Effector memory CD4-positive, alpha-beta T cell (primary cell): Measurements from ENCODE around the gene DYSF.

ENCODE experiments used
- DNase-seq, 3 donors: peaks; one replicate each; pipeline ENCODE4 v3.0.0-alpha.2; 2020
- H3K27ac ChIP-seq: 2 replicates; pipeline ENCODE4 v1.7.0; 2013; ENCODE audit warnings: mild to moderate bottlenecking, low read length, moderate library complexity; ENCODE audit not compliant: insufficient read depth, poor library complexity, severe bottlenecking
- H3K27me3 ChIP-seq: replicated peaks from 2 replicates; pipeline ENCODE4 v1.7.0; 2013; ENCODE audit warnings: mild to moderate bottlenecking, low read length; ENCODE audit not compliant: insufficient read depth, control insufficient read depth, poor library complexity, severe bottlenecking
- H3K36me3 ChIP-seq: 2 replicates; pipeline ENCODE4 v1.7.0; 2013; ENCODE audit warnings: mild to moderate bottlenecking, low read length, moderate library complexity; ENCODE audit not compliant: control insufficient read depth, insufficient read depth
- H3K4me1 ChIP-seq: 2 replicates; pipeline ENCODE4 v1.7.0; 2013; ENCODE audit warnings: low read length, mild to moderate bottlenecking; ENCODE audit not compliant: control insufficient read depth, insufficient read depth, poor library complexity, severe bottlenecking
- H3K4me3 ChIP-seq: 2 replicates; pipeline ENCODE4 v1.7.0; 2013; ENCODE audit warnings: low read length, low read depth, mild to moderate bottlenecking; ENCODE audit not compliant: insufficient read depth, poor library complexity, severe bottlenecking
- H3K9me3 ChIP-seq: 2 replicates; pipeline ENCODE4 v1.7.0; 2013; ENCODE audit warnings: mild to moderate bottlenecking, low read length, moderate library complexity; ENCODE audit not compliant: control insufficient read depth

DYSF gene

DNA sequence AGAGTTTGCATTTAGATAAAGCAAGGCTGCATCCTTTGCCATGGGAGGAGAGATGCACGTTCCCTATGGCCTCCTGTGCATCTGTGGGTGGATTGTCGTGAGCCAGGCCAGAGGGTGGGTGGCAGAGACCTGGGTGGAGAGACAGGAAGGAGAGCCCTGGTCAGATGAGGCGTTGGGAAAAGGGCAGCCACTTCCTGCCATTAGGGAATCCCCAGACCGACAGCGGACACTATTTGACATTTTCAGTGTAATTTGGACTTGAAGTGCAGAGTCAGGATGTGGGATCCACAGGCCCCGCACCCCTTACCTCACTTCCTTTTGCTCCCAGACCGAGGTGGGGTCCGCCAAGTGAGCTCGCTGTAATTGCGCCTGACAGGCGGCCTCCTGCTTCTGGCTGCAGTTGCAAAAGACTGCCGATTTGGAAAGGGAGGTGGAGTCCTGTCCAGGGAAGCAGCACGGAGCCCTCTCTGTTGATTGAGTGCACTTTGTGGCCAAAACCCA lies 150.0 kb downstream of the DYSF start:
- Histone ChIP-seq H3K27me3 (no peaks in the 10 kb centered on the region), H3K27ac (no peak overlapping the region), H3K4me3 (no peak overlapping the region), H3K36me3 (no peaks in the 10 kb centered on the region), H3K4me1 (no peaks in the 10 kb centered on the region), H3K9me3 (no peaks in the 10 kb centered on the region)
- no peak for DNase-seq

DNA sequence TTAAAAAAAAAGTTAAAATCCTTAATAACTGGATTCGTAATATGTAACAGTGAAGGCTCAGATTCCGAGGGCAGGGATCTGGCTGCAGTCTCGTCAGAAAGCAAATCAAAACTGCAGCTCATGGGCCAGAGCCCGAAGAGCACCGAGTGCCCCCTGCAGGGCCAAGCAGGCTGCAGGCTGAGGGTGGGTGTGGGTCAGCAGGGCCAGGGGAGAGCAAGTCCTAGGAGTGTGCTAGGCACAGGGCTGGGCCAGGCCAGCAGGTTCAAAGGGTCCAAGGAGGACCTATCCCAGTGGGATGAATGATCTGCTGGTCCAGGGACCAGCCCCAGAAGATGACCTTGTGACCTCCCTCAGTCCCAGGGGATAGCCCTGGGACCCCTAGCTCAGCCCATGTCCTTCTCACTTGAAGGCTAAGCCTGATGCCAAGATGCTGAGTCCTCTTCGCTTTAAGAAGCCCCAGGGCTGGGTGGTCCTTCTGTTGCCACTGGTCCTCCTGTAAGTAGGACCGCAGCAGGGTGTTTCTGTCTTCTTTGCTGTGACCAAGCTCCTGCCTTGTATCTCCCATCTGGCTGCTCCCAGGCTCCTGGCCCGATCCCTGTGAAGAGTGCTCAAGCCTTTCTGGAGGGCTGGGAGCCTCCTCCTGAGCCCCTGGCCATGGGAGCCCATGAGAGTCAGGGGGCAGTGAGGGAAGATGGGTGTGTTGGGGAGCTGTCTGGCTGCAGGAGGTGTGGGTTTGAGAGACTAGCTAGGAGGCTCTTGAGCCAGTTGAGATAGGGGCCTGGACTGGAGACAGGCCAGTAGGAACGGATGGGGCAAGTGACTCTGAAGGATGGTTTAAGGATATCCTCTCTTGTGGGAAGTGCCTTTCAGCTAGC lies 150.7 kb downstream of the DYSF start:
- no peak for DNase-seq
- H3K27me3 ChIP-seq: no peaks in the 10 kb centered on the region
- no peak overlapping the region for H3K4me3 ChIP-seq
- no peaks in the 10 kb centered on the region for H3K4me1 ChIP-seq
- no peaks in the 10 kb centered on the region for H3K9me3 ChIP-seq
- no peaks in the 10 kb centered on the region for H3K36me3 ChIP-seq
- no peak overlapping the region for H3K27ac ChIP-seq

DNA sequence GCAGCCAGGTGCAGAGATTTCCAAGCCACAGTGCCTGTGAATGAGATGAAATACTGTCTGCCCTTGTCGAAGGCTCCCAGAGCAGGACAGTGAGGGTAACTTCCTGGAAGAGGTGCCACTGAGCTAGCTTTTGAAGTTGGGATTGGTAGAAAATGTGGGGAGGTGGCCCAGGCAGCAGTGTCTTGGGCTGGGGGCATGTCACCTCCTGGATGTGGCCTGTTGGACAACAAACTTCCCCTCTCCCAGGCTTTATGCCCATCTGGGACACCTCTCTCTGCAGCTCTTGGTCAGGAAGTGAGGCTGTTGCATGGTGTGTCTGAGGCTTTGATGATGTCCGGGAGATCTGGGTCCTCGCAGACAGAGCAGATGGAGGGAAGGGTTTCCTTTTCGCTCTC lies 151.4 kb downstream of the DYSF start:
- H3K4me1 ChIP-seq: no peaks in the 10 kb centered on the region
- H3K27ac ChIP-seq: no peak overlapping the region
- H3K36me3 ChIP-seq: no peaks in the 10 kb centered on the region
- DNase-seq: no peak
- H3K4me3 ChIP-seq: no peak overlapping the region
- no peaks in the 10 kb centered on the region for H3K9me3 ChIP-seq
- no peaks in the 10 kb centered on the region for H3K27me3 ChIP-seq

DNA sequence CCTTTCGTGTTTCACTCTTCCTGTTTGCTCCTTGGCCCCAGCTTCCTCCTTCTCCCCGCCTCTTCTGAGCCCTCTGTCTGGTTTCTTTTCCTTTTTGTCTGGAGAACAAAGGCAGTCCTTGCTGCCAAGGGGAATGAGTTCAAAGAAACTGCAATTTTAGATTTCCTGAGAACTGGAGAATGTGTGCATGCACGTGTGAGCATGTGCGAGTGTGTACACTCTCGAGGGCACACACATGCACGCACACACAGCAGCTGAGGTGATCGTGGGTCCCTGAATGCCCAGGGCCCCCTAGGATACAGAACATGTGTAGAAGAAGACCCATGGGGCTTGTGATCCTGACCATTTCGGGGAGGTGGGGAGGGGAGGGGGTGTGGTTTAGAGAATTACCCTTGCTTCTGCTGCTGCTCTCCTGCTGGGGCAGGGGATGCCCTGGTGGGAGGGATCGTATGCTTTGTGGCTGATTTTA lies 151.8 kb downstream of the DYSF start:
- no peak for DNase-seq
- no peaks in the 10 kb centered on the region for H3K36me3 ChIP-seq

DNA sequence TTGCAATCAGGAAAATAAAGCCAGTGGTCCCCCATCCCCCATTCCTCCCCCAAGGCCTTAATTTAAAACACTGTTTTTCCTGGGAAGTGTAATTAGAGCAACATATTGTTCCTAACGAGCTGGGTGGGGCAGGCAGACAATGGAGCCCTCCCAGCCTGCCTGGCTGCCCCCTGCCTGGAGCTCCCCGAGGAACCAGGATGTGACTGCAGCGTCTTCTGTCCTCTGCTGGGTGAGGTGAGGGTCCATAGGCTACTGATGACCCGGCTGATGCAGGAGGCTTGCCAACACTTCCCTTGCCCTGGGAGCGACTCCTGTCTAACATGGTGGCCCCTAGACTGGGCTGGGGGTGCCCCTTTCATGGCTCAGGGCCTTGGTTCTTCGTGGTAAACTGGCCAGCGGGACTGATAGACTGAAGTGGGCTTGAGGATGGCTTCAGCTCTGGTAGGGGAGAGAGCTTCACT lies 152.4 kb downstream of the DYSF start:
- DNase-seq: no peak
- Histone ChIP-seq H3K4me1 (no peaks in the 10 kb centered on the region), H3K27me3 (no peaks in the 10 kb centered on the region), H3K27ac (no peak overlapping the region), H3K4me3 (no peak overlapping the region), H3K36me3 (no peaks in the 10 kb centered on the region), H3K9me3 (no peaks in the 10 kb centered on the region)

More for the DNA sequence above, 151.8 kb downstream of the DYSF start:
- Histone ChIP-seq H3K27me3 (no peaks in the 10 kb centered on the region), H3K27ac (no peak overlapping the region), H3K4me3 (no peak overlapping the region), H3K4me1 (no peaks in the 10 kb centered on the region), H3K9me3 (no peaks in the 10 kb centered on the region)

DNA sequence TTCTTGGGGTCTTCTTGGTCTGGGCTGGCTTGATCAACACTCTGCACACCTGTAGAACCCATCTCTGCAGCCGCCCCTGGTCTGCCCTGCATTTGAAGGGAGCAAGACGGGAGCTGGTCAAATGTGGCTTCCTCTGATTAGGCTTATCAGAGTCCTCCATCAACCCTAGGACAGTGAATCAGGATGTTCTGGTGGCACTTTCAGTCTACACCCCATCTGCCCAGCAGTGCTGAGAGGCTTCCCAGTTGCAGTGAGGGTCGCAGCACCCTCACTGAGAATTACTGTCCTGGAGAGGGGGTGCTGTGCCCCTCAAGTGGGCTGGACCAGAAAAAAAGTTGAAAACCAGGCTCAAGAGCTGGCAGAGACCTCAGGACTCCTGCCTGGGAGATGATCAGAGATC lies 152.9 kb downstream of the DYSF start:
- Histone ChIP-seq H3K36me3 (no peaks in the 10 kb centered on the region), H3K4me1 (no peaks in the 10 kb centered on the region), H3K27me3 (no peaks in the 10 kb centered on the region), H3K27ac (no peak overlapping the region), H3K9me3 (no peaks in the 10 kb centered on the region), H3K4me3 (no peak overlapping the region)
- DNase-seq: no peak

DNA sequence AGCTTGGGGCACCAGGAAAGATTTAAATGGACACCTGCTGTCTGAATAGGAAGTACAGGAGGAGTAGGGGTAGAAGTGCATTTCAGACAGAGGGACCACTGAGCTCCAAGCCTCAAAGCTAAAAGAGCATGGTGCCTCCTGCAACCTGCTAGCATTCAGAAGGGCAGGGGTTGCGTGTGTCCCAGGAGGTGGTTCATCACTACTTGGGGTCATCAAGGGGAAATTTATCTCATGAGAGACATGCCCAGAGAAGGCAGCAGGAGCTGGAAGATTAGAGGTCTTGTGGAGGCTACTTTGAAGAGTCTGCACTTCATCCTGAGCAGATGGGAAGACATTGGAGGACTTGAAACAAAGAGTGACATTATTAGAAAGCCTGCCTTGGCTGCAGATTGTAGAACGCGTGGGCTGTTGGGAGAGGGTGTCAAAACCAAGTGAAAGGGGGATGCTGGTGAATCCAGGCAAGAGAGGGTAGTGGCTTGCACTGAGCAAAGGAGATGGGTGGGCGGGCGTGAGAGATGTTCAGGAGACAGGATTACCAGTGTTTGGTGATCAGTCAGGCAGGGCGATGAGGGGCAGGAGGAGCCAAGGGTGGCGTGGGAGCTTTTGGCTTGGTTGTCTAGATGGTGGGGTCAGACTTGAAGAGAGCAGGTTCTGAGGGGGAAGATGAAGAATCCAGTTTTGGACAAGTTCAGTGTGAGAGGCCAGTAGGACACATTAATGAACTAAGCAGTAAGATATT lies 154.0 kb downstream of the DYSF start:
- H3K27ac ChIP-seq: no peak overlapping the region
- no peak for DNase-seq
- H3K4me1 ChIP-seq: no peaks in the 10 kb centered on the region
- no peaks in the 10 kb centered on the region for H3K27me3 ChIP-seq
- H3K4me3 ChIP-seq: no peak overlapping the region
- H3K9me3 ChIP-seq: no peaks in the 10 kb centered on the region
- H3K36me3 ChIP-seq: no peaks in the 10 kb centered on the region

DNA sequence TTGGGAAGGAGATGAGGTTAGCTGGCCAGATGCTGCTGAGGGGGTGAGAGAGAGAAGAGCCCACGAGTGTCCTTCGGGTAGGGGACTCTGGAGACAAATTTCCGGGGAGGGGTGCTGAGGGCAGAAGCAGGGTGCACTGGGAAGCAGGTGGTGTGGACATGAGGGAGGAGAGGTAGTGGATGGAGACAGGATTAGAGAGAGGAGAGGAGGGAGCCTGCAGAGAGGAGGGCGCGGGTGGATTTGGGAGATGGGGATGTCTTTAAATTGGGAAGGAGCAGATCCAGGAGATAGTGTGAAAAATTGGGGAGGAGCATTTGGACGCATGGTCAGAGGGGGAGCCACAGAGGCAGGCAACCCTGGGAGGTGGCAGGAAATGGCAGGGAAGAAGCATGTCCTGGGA lies 154.7 kb downstream of the DYSF start:
- no peak for DNase-seq
- Histone ChIP-seq H3K4me3 (no peak overlapping the region), H3K27me3 (no peaks in the 10 kb centered on the region), H3K27ac (no peak overlapping the region), H3K4me1 (no peaks in the 10 kb centered on the region), H3K9me3 (no peaks in the 10 kb centered on the region), H3K36me3 (no peaks in the 10 kb centered on the region)

DNA sequence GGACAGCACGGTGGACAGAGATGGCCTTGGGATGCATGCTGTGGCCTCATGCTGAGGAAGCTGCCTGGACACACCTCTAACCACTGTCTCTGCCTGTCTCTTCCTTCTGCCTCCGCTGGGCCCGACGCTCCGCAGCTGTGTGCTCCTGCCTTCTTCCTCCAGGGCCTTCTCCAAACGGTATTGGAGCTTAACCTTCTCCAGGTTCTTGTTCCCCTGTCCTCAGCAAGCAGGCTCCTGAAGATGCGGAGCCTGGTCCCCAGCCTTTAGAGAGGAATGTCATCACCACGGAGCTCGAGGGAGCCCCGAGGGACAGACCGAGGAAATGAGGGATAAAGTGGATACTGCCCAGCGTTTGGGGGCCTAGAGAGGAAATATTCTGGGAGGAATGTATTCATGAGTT lies 155.1 kb downstream of the DYSF start:
- Histone ChIP-seq H3K9me3 (no peaks in the 10 kb centered on the region), H3K4me3 (no peak overlapping the region), H3K27me3 (no peaks in the 10 kb centered on the region), H3K4me1 (no peaks in the 10 kb centered on the region), H3K36me3 (no peaks in the 10 kb centered on the region), H3K27ac (no peak overlapping the region)
- DNase-seq: no peak

DNA sequence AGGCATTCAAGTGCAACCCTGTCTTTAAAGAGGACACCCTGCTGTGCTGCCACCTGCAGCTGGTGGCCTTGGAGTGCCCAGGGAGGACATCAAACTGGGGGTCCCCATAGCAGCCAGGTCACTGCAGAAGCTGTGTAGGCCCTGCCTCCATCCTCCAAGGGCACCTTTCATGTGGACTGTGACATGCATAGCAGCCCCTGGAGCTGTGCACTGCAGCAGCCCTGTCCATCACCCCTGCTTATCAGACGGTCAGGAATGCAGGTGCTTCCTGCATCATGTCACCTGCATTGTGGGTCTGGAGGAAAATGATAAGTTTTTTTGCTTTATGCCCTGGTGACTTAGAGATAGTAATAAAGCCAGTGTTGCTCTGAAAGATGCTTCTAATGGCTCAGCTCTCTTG lies 155.7 kb downstream of the DYSF start:
- no peaks in the 10 kb centered on the region for H3K9me3 ChIP-seq
- H3K4me1 ChIP-seq: no peaks in the 10 kb centered on the region
- H3K36me3 ChIP-seq: no peaks in the 10 kb centered on the region
- H3K4me3 ChIP-seq: no peak overlapping the region
- H3K27ac ChIP-seq: no peak overlapping the region
- no peak for DNase-seq
- no peaks in the 10 kb centered on the region for H3K27me3 ChIP-seq
